Heart right ventricle (tissue), 16 donors: ENCODE results near the gene TEC. TPM values are rescaled to one million over a fixed set of nuclear protein-coding genes. Genes with fewer than 3 reads are reported as not detected.

Experiments
- ATAC-seq, 8 donors: fragments of 200-7000 bp; cut with Tn5 transposase; one replicate each; pipeline ENCODE4 v1.9.1; 2020; ENCODE audit warnings: mild to moderate bottlenecking in 8 of 8, moderate library complexity in 8 of 8, moderate number of reproducible peaks in 1 of 8
- DNase-seq, 2 donors: peaks; one replicate each; pipeline ENCODE4 v3.0.0-alpha.2; 2020
- H3K27ac ChIP-seq, 10 donors: fragments of 200-600 bp; sonication (generic) in 2 of 10; one replicate each; pipeline versions ENCODE4 v1.5.0 to v1.8.0; 2020 to 2022; ENCODE audit warnings: mild to moderate bottlenecking in 3 of 10
- H3K27me3 ChIP-seq, 7 donors: fragments of 200-600 bp; one replicate each; pipeline ENCODE4 v1.8.0; 2021 to 2022; ENCODE audit warnings: mild to moderate bottlenecking in 2 of 7
- H3K36me3 ChIP-seq, 9 donors: fragments of 200-600 bp; sonication (generic) in 1 of 9; one replicate each; pipeline versions ENCODE4 v1.5.0 to v1.8.0; 2020 to 2022; ENCODE audit warnings: mild to moderate bottlenecking in 2 of 9
- H3K4me1 ChIP-seq, 9 donors: fragments of 200-600 bp; sonication (generic) in 1 of 9; one replicate each; pipeline versions ENCODE4 v1.5.0 to v1.8.0; 2020 to 2022; ENCODE audit warnings: mild to moderate bottlenecking in 4 of 9
- H3K4me3 ChIP-seq, 10 donors: fragments of 200-600 bp; sonication (generic) in 2 of 10; one replicate each; pipeline versions ENCODE4 v1.5.0 to v1.8.0; 2020 to 2022; ENCODE audit warnings: mild to moderate bottlenecking in 7 of 10, moderate library complexity in 2 of 10
- H3K9me3 ChIP-seq, 11 donors: fragments of 200-600 bp in 10 of 11; sonication (generic) in 2 of 11; one replicate each; pipeline versions ENCODE4 v1.5.0 to v1.8.0; 2013 to 2022; ENCODE audit warnings: mild to moderate bottlenecking in 2 of 11, control low read depth in 1 of 11, moderate library complexity in 1 of 11
- CTCF ChIP-seq, 9 donors: fragments of 200-600 bp; sonication (generic) in 2 of 9; IDR thresholded peaks; one replicate each; pipeline versions ENCODE4 v1.5.0 to v1.8.0; 2021 to 2022; ENCODE audit warnings: antibody characterized with exemption in 9 of 9, mild to moderate bottlenecking in 5 of 9, moderate library complexity in 1 of 9
- WGBS, 2 donors: extraction: QIAGEN DNeasy Blood & Tissue Kit; methylation state at CpG; one replicate each; pipeline ENCODE4 v1.1.7; 2013; ENCODE audit warnings: inconsistent platforms in 1 of 2; 5-methylcytosine and 5-hydroxymethylcytosine counted together
- intact Hi-C, 10 donors: fragments of 100-400 bp; cut with DNase I; formaldehyde crosslinking; loops; one replicate each; pipeline versions ENCODE4 v1.11.1 to v1.14.2; 2022
- polyA plus RNA-seq, 2 donors: library from polyadenylated mRNA; stranded (reverse); fragments of 200-250 nt; gene quantifications; one replicate each; pipeline ENCODE4 v1.2.3, GENCODE V29; 2013
- total RNA-seq, 10 donors: library from RNA; stranded (reverse); fragmentation: NEBNext Ultra II Directional in 3 of 10; extraction: Animal tissue kit (Norgen Biotek cat#: 25700) in 3 of 10; gene quantifications; one replicate each; pipeline versions ENCODE4 v1.2.1 to v1.2.4, GENCODE V29; 2021 to 2023
- donor health status: Arrhythmogenic right ventricular cardiomyopathy.
- donor health status: ischemic (EF 13 %, LVEDD 7.1; RV severe dilation, severe dysfunction).
- donor health status: healthy with polysubstance abuse.
- donor health status: DM: no; HTN: yes; CAD: no.
- donor health status: DM: no; HTN: no; CAD: no.
- donor health status: ischemic (EF 25% LVEDD 6.9; RV normal size, moderate dysfunction).
- donor health status: ischemic (EF 25% LVEDD 5.7; RV mildly dilated, moderate dysfunction).
- donor health status: healthy.
- donor health status: DM: yes; HTN: yes; CAD: no.
- donor health status: Ischemic cardiomyopathy.
- donor health status: ischemic (EF 35%, LVEDD 5.7; RV mildly dilated, moderate dysfunction).
- donor health status: nonischemic (EF 11% LVEDD 7.7; RV severe dilation, severe dysfunction).
- donor health status: DM: yes; HTN: yes; CAD: no.
- donor health status: PGD.
- donor health status: ischemic (EF 29% LVEDD 5.4; RV normal size, mild dysfunction).
- donor health status: nonischemic (EF 23%, LVEDD 6.1; RV moderate dilation, normal function).

The TEC gene
- total and polyA plus RNA-seq, 12 donors, result 1.0 to 3.6 (median 2.2) TPM

- Histone ChIP-seq H3K27me3 (no peaks in the 10 kb centered on the region), H3K4me1 (peaks cover 0 to 4% (median 0%) of the 10 kb centered on the region in 9 donors), H3K36me3 (peaks cover 0 to 54% (median 0%) of the 10 kb centered on the region in 9 donors), H3K27ac (peak overlapping the region in 1 of 10 donors; percentile 21), H3K9me3 (no peaks in the 10 kb centered on the region), H3K4me3 (no peak overlapping the region)
- intact Hi-C loops, result loop anchor here in 4 of 10 donors (5.0 to 10.0 kb wide), 3 partner anchors 125 to 398 kb away; partner anchors contain the start of gene TEC (in 1 of the 4)
- DNase-seq, result no peak
- 68 to 70% methylated on average over 3 of the region's 3 CpGs for WGBS, 2 donors
- no peak for ATAC-seq
- TF ChIP-seq CTCF (IDR thresholded peaks at IDR 0.05), result no peak
These were observed 129.9 kb downstream of the TEC start for GRCh38 chr4:48139691-48140090.

- no peaks in the 10 kb centered on the region for H3K27me3 ChIP-seq
- peaks cover 0 to 6% (median under 1%) of the 10 kb centered on the region in 9 donors for H3K4me1 ChIP-seq
- no peaks in the 10 kb centered on the region for H3K9me3 ChIP-seq
- ATAC-seq, result no peak
- no peak for TF ChIP-seq CTCF (IDR thresholded peaks at IDR 0.05)
- H3K4me3 ChIP-seq, result no peak overlapping the region
- intact Hi-C loops, result loop anchor here in 2 of 10 donors (10.0 kb wide), 1 partner anchor 136 kb away; no protein-coding TSS in a partner anchor
- 82 to 85% methylated on average over 3 of the region's 3 CpGs for WGBS, 2 donors
- peak overlapping the region in 1 of 10 donors; percentile 52 for H3K27ac ChIP-seq
- H3K36me3 ChIP-seq, result peaks cover 0 to 47% (median 0%) of the 10 kb centered on the region in 9 donors
- no peak for DNase-seq
These were observed 130.7 kb downstream of the TEC start for GRCh38 chr4:48138936-48139335.

- H3K36me3 ChIP-seq, result peaks cover 0 to 42% (median 0%) of the 10 kb centered on the region in 9 donors
- TF ChIP-seq CTCF (IDR thresholded peaks at IDR 0.05), result no peak
- DNase-seq (no peak), ATAC-seq (no peak)
- peak overlapping the region in 1 of 10 donors; percentile 52 for H3K27ac ChIP-seq
- H3K4me3 ChIP-seq, result no peak overlapping the region
- WGBS, 2 donors, result 93 to 95% methylated on average over 7 of the region's 7 CpGs
- intact Hi-C loops, result loop anchor here in 2 of 10 donors (10.0 kb wide), 1 partner anchor 136 kb away; no protein-coding TSS in a partner anchor
- peaks cover 0 to 10% (median 4%) of the 10 kb centered on the region in 9 donors for H3K4me1 ChIP-seq
- H3K9me3 ChIP-seq, result no peaks in the 10 kb centered on the region
- no peaks in the 10 kb centered on the region for H3K27me3 ChIP-seq
These were observed 131.1 kb downstream of the TEC start for GRCh38 chr4:48138511-48138910.

- TF ChIP-seq CTCF (IDR thresholded peaks at IDR 0.05), result no peak
- peaks cover 0 to 40% (median 0%) of the 10 kb centered on the region in 9 donors for H3K36me3 ChIP-seq
- no peaks in the 10 kb centered on the region for H3K27me3 ChIP-seq
- no peaks in the 10 kb centered on the region for H3K9me3 ChIP-seq
- H3K4me3 ChIP-seq, result no peak overlapping the region
- no peak for ATAC-seq
- intact Hi-C loops, result loop anchor here in 2 of 10 donors (10.0 kb wide), 1 partner anchor 137 kb away; no protein-coding TSS in a partner anchor
- H3K27ac ChIP-seq, result peak overlapping the region in 1 of 10 donors; percentile 52
- H3K4me1 ChIP-seq, result peaks cover 0 to 12% (median 4%) of the 10 kb centered on the region in 9 donors
- no peak for DNase-seq
These were observed 131.8 kb downstream of the TEC start for GRCh38 chr4:48137846-48138245.
